GM21423 (cell line): ENCODE results near the gene TMEM151A.
"Not testable (repeated sequence)": the region's sequence is repeated elsewhere in the genome, so short reads cannot be mapped to it uniquely, and the experiment has no call there.

ENCODE experiments used
- ATAC-seq: cut with Tn5 transposase; IDR thresholded peaks from one replicate; pipeline ENCODE4 v1.9.1; 2021; ENCODE audit warnings: mild to moderate bottlenecking, moderate library complexity; ENCODE audit not compliant: unreplicated experiment

Gene TMEM151A

GRCh38 chr11:66320289-66320688, 28.6 kb downstream of the TMEM151A start:
- not testable (repeated sequence) for ATAC-seq

- ATAC-seq, result not testable (repeated sequence)
These were observed 29.1 kb downstream of the TMEM151A start for GRCh38 chr11:66320748-66321147.

GRCh38 chr11:66321606-66322005, 29.9 kb downstream of the TMEM151A start:
- ATAC-seq, result no peak

- ATAC-seq, result no peak
These were observed 31.2 kb downstream of the TMEM151A start for GRCh38 chr11:66322732-66323427.

- ATAC-seq, result no peak
These were observed 32.0 kb downstream of the TMEM151A start for GRCh38 chr11:66323684-66324083.

- ATAC-seq, result no peak
These were observed 33.0 kb downstream of the TMEM151A start for GRCh38 chr11:66324664-66325063.

- ATAC-seq, result no peak
These were observed 33.6 kb downstream of the TMEM151A start for GRCh38 chr11:66325263-66325671.

GRCh38 chr11:66326261-66327111, 34.8 kb downstream of the TMEM151A start:
- ATAC-seq, result no peak

- ATAC-seq, result no peak
These were observed 35.7 kb downstream of the TMEM151A start for GRCh38 chr11:66327171-66328030.

GRCh38 chr11:66328031-66328301, 36.3 kb downstream of the TMEM151A start:
- no peak for ATAC-seq

- ATAC-seq, result peak; percentile 44
These were observed 36.8 kb downstream of the TMEM151A start for GRCh38 chr11:66328302-66329144.

- ATAC-seq, result no peak
These were observed 37.5 kb downstream of the TMEM151A start for GRCh38 chr11:66329165-66329673.

GRCh38 chr11:66330931-66331330, 39.2 kb downstream of the TMEM151A start:
- no peak for ATAC-seq

GRCh38 chr11:66331542-66332370, 40.1 kb downstream of the TMEM151A start:
- ATAC-seq, result no peak

GRCh38 chr11:66332371-66333219, 40.9 kb downstream of the TMEM151A start:
- no peak for ATAC-seq

GRCh38 chr11:66333220-66333877, 41.7 kb downstream of the TMEM151A start:
- ATAC-seq, result no peak

GRCh38 chr11:66333896-66334604, 42.4 kb downstream of the TMEM151A start:
- no peak for ATAC-seq
